ENCODE results near the gene VWA5A.
"Not testable (repeated sequence)": the region's sequence is repeated elsewhere in the genome, so short reads cannot be mapped to it uniquely, and the experiment has no call there.

The VWA5A gene

GRCh38 chr11:124090996-124091395, 24.3 kb upstream of the VWA5A start:
- FAIRE-seq: no peak
- DNase-seq (ENCODE audit: low spot score): no peak

GRCh38 chr11:124093330-124093729, 21.9 kb upstream of the VWA5A start:
- no peak for DNase-seq (ENCODE audit: low spot score)
- no peak for FAIRE-seq

- no peak for FAIRE-seq
- no peak for DNase-seq (ENCODE audit: low spot score)
These were observed 20.5 kb upstream of the VWA5A start for GRCh38 chr11:124094731-124095130.

- DNase-seq (ENCODE audit: low spot score) (no peak), FAIRE-seq (no peak)
These were observed 18.9 kb upstream of the VWA5A start for GRCh38 chr11:124096364-124096763.

GRCh38 chr11:124098141-124098540, 17.1 kb upstream of the VWA5A start:
- DNase-seq (ENCODE audit: low spot score): no peak
- FAIRE-seq: no peak

- DNase-seq (ENCODE audit: low spot score): no peak
- no peak for FAIRE-seq
These were observed 13.5 kb upstream of the VWA5A start for GRCh38 chr11:124101737-124102136.

- DNase-seq (ENCODE audit: low spot score): no peak
- no peak for FAIRE-seq
These were observed 7.1 kb upstream of the VWA5A start for GRCh38 chr11:124108156-124108555.

- DNase-seq (ENCODE audit: low spot score): no peak
- FAIRE-seq: no peak
These were observed 5.9 kb upstream of the VWA5A start for GRCh38 chr11:124109377-124109776.

- FAIRE-seq (no peak), DNase-seq (ENCODE audit: low spot score) (no peak)
These were observed 5.0 kb upstream of the VWA5A start for GRCh38 chr11:124110201-124110600.

GRCh38 chr11:124113890-124114289, 1.4 kb upstream of the VWA5A start:
- no peak for DNase-seq (ENCODE audit: low spot score)
- no peak for FAIRE-seq

- DNase-seq (ENCODE audit: low spot score) (no peak), FAIRE-seq (no peak)
These were observed 749 bp downstream of the VWA5A start for GRCh38 chr11:124115782-124116616.

- DNase-seq (ENCODE audit: low spot score): no peak
- FAIRE-seq: no peak
These were observed 3.9 kb downstream of the VWA5A start for GRCh38 chr11:124119103-124119502.

- FAIRE-seq (no peak), DNase-seq (ENCODE audit: low spot score) (no peak)
These were observed 5.6 kb downstream of the VWA5A start for GRCh38 chr11:124120891-124121290.

- FAIRE-seq: no peak
- DNase-seq (ENCODE audit: low spot score): no peak
These were observed 6.9 kb downstream of the VWA5A start for GRCh38 chr11:124122123-124122522.

- no peak for DNase-seq (ENCODE audit: low spot score)
- FAIRE-seq: no peak
These were observed 8.4 kb downstream of the VWA5A start for GRCh38 chr11:124123622-124124021.

- not testable (repeated sequence) for FAIRE-seq; DNase-seq (ENCODE audit: low spot score)
These were observed 11.9 kb downstream of the VWA5A start for GRCh38 chr11:124127134-124127533.

- no peak for FAIRE-seq
These were observed 27.8 kb downstream of the VWA5A start for GRCh38 chr11:124143034-124143433.

GRCh38 chr11:124147951-124148350, 32.7 kb downstream of the VWA5A start:
- no peak for DNase-seq (ENCODE audit: low spot score)
- no peak for FAIRE-seq

More at GRCh38 chr11:124143034-124143433, 27.8 kb downstream of the VWA5A start:
- no peak for DNase-seq (ENCODE audit: low spot score)

- no peak for FAIRE-seq
- no peak for DNase-seq (ENCODE audit: low spot score)
These were observed 35.4 kb downstream of the VWA5A start for GRCh38 chr11:124150684-124151083.

GRCh38 chr11:124152770-124153407, 37.6 kb downstream of the VWA5A start:
- no peak for DNase-seq (ENCODE audit: low spot score)
- no peak for FAIRE-seq

GRCh38 chr11:124153821-124154220, 38.6 kb downstream of the VWA5A start:
- FAIRE-seq (no peak), DNase-seq (ENCODE audit: low spot score) (no peak)

GRCh38 chr11:124159481-124159880, 44.2 kb downstream of the VWA5A start:
- no peak for FAIRE-seq
- DNase-seq (ENCODE audit: low spot score): no peak

- DNase-seq (ENCODE audit: low spot score) (no peak), FAIRE-seq (no peak)
These were observed 45.7 kb downstream of the VWA5A start for GRCh38 chr11:124160986-124161385.
